ENCODE results near the gene KRT14.
"Not testable (repeated sequence)": the region's sequence is repeated elsewhere in the genome, so short reads cannot be mapped to it uniquely, and the experiment has no call there.

KRT14 gene

GRCh38 chr17:41619036-41619926 is 32.6 kb upstream of the KRT14 start:
- DNase-seq (ENCODE audit: low read depth): no peak
- TF ChIP-seq, protein P1, sequence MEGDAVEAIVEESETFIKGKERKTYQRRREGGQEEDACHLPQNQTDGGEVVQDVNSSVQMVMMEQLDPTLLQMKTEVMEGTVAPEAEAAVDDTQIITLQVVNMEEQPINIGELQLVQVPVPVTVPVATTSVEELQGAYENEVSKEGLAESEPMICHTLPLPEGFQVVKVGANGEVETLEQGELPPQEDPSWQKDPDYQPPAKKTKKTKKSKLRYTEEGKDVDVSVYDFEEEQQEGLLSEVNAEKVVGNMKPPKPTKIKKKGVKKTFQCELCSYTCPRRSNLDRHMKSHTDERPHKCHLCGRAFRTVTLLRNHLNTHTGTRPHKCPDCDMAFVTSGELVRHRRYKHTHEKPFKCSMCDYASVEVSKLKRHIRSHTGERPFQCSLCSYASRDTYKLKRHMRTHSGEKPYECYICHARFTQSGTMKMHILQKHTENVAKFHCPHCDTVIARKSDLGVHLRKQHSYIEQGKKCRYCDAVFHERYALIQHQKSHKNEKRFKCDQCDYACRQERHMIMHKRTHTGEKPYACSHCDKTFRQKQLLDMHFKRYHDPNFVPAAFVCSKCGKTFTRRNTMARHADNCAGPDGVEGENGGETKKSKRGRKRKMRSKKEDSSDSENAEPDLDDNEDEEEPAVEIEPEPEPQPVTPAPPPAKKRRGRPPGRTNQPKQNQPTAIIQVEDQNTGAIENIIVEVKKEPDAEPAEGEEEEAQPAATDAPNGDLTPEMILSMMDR (IDR thresholded peaks at IDR 0.05; ENCODE audit: low read length, missing control alignments): no peak
- H3K4me3 ChIP-seq (replicated peaks; ENCODE audit: low read depth, low read length): no peak overlapping the region

- H3K4me3 ChIP-seq (replicated peaks; ENCODE audit: low read depth, low read length): no peak overlapping the region
- TF ChIP-seq, protein P1 (IDR thresholded peaks at IDR 0.05; ENCODE audit: low read length, missing control alignments): no peak
- DNase-seq (ENCODE audit: low read depth): no peak
Measured at GRCh38 chr17:41618341-41619035, 31.8 kb upstream of the KRT14 start.

DNA sequence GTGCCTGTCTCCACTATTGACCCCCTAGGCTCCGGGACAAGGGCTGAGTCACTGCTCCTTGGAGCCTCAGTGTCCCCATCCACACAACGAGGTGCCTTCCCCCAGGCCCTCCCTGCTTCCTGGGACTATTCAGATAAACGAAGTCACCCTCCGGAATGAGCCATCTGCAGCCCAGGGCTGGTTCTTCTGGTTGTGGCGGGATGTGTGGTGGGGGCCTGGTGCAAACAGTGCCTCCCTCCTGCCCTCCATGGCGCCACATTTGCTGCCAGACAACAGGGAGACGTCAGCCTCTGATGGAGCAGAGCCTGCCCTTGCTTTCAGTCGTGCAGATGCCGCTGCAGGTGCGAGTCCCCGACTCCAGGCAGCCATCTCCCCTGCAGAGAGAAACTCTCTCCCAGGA is 31.0 kb upstream of the KRT14 start:
- TF ChIP-seq, protein P1 (IDR thresholded peaks at IDR 0.05; ENCODE audit: low read length, missing control alignments): no peak
- no peak for DNase-seq (ENCODE audit: low read depth)
- H3K4me3 ChIP-seq (replicated peaks; ENCODE audit: low read depth, low read length): no peak overlapping the region

DNA sequence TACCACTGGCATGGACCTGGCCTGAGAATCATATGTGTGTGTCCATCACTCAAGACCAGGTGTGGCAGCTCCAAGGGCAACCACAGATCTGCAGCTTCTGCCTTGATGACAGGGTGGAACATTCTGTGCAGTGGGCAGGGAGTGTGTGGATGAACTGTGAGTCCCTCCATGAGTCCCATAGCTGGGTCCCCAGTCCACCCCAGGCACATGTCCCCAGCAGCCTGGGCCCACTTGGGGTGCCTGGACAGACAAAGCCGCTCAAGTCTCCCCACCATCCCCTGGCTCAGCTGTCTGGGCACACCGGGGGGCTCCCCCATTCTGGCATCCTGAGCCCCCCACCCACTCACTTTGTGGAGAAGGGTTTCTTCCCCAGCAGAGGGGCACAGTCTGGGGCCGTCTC is 30.4 kb upstream of the KRT14 start:
- TF ChIP-seq, protein P1 (IDR thresholded peaks at IDR 0.05; ENCODE audit: low read length, missing control alignments): no peak
- DNase-seq (ENCODE audit: low read depth): no peak

DNA sequence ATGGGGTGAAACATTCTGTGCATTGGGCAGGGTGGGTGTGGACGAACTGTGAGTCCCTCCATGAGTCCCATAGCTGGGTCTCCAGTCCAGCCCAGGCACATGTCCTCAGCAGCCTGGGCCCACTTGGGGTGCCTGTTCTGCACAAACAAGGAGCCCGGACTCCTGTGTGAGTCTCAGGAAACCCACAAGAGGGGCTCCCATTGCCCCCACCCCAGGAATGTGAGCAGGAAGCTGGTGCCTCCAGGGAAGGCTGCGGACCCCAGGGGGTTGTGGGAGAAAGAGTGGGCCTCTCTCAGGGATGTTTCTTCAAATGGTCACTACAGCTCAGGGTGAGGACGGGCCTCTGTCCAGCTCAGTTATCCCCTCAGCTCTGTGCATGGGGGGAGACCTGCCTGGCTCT is 29.8 kb upstream of the KRT14 start:
- not testable (repeated sequence) for H3K4me3 ChIP-seq (replicated peaks; ENCODE audit: low read depth, low read length); DNase-seq (ENCODE audit: low read depth)

More for the DNA sequence above, 30.4 kb upstream of the KRT14 start:
- no peak overlapping the region for H3K4me3 ChIP-seq (replicated peaks; ENCODE audit: low read depth, low read length)

- H3K4me3 ChIP-seq (replicated peaks; ENCODE audit: low read depth, low read length): no peak overlapping the region
- DNase-seq (ENCODE audit: low read depth): no peak
- TF ChIP-seq, protein P1 (IDR thresholded peaks at IDR 0.05; ENCODE audit: low read length, missing control alignments): no peak
Measured at GRCh38 chr17:41615454-41615853, 28.8 kb upstream of the KRT14 start.

GRCh38 chr17:41614767-41615166 is 28.1 kb upstream of the KRT14 start:
- not testable (repeated sequence) for H3K4me3 ChIP-seq (replicated peaks; ENCODE audit: low read depth, low read length); DNase-seq (ENCODE audit: low read depth)

Measured in fibroblast of pulmonary artery (primary cell).